ENCODE data around the gene PRKAR2A.
"Not testable (repeated sequence)": the region's sequence is repeated elsewhere in the genome, so short reads cannot be mapped to it uniquely, and the experiment has no call there.

Gene PRKAR2A

DNA sequence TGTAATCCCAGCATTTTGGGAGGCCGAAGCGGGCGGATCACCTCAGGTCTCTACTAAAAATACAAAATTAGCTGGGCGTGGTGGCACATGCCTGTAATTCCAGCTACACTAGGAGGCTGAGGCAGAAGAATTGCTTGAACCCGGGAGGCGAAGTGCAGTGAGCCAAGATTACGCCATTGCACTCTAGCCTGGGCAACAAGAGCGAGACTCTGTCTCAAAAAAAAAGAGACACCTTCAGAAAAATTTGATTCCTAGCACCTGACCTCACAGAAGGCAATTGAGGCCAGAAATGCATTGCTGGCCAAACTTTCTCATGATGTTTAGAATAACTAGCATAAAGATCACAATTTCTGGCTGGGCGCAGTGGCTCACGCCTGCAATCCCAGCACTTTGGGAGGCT is 106.4 kb downstream of the PRKAR2A start:
- not testable (repeated sequence) for ATAC-seq

DNA sequence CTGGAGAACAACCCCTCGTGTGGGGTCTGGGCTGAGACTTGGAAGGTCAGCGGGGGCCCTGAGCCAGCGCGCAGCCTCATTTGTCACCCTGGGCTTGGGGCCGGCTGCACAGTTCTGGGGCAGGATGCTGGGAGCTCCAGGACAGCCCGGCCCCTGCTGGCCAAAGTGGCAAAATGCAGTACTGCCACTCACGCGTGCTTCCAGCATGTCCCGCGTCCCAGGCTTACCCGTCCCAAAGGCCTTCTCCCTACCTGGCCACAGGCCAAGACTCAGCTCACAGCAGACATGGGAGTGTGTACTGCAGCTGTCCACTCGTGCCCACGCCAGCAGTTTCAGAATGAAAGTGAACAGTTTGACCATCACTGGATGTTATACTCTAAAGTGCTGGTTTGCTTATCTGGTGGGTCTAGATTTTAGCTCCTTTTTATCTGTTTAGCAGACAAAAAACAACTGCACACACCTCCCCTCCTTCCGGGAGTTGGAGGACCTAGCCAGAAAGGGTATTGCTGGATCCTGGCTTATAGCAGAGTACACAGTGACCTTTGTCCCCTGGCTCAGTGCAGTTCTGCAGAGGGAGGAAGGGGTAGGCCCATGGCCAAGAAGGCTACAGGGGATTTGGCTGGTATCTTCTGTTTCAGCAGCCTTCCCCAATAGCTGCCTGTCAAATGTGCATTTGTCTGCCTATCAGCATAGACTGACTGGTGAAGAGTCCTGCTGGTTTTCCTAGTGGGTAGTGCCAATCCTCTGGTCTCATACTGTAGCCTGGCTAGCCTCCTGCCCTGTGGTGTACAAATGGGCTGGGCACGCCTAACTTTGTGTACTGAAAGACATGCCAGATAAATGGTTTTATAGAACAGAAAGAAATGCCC is 107.5 kb downstream of the PRKAR2A start:
- TF ChIP-seq CSDC2 (CRISPR knock-in tag; IDR thresholded peaks at IDR 0.05), result no peak
- TF ChIP-seq TCF4 (CRISPR knock-in tag; IDR thresholded peaks at IDR 0.05; ENCODE audit: borderline replicate concordance), result no peak
- TF ChIP-seq, protein P1, sequence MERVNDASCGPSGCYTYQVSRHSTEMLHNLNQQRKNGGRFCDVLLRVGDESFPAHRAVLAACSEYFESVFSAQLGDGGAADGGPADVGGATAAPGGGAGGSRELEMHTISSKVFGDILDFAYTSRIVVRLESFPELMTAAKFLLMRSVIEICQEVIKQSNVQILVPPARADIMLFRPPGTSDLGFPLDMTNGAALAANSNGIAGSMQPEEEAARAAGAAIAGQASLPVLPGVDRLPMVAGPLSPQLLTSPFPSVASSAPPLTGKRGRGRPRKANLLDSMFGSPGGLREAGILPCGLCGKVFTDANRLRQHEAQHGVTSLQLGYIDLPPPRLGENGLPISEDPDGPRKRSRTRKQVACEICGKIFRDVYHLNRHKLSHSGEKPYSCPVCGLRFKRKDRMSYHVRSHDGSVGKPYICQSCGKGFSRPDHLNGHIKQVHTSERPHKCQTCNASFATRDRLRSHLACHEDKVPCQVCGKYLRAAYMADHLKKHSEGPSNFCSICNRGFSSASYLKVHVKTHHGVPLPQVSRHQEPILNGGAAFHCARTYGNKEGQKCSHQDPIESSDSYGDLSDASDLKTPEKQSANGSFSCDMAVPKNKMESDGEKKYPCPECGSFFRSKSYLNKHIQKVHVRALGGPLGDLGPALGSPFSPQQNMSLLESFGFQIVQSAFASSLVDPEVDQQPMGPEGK (CRISPR knock-in tag; IDR thresholded peaks at IDR 0.05; ENCODE audit: borderline replicate concordance), result no peak
- TF ChIP-seq PPARA (CRISPR knock-in tag; IDR thresholded peaks at IDR 0.05; ENCODE audit: borderline replicate concordance), result no peak
- no peak for TF ChIP-seq BACH2 (CRISPR knock-in tag; IDR thresholded peaks at IDR 0.05; ENCODE audit: borderline replicate concordance)
- no peak for TF ChIP-seq ARNTL (CRISPR knock-in tag; IDR thresholded peaks at IDR 0.05; ENCODE audit: borderline replicate concordance, low read depth)
- TF ChIP-seq, protein P2, sequence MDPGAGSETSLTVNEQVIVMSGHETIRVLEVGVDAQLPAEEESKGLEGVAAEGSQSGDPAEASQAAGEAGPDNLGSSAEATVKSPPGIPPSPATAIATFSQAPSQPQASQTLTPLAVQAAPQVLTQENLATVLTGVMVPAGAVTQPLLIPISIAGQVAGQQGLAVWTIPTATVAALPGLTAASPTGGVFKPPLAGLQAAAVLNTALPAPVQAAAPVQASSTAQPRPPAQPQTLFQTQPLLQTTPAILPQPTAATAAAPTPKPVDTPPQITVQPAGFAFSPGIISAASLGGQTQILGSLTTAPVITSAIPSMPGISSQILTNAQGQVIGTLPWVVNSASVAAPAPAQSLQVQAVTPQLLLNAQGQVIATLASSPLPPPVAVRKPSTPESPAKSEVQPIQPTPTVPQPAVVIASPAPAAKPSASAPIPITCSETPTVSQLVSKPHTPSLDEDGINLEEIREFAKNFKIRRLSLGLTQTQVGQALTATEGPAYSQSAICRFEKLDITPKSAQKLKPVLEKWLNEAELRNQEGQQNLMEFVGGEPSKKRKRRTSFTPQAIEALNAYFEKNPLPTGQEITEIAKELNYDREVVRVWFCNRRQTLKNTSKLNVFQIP (CRISPR knock-in tag; IDR thresholded peaks at IDR 0.05; ENCODE audit: borderline replicate concordance, low read depth), result no peak
- TF ChIP-seq ZNF70 (CRISPR knock-in tag; IDR thresholded peaks at IDR 0.05), result no peak
- no peak for TF ChIP-seq ESRRG (CRISPR knock-in tag; IDR thresholded peaks at IDR 0.05)
- ATAC-seq, result peak; percentile 99

DNA sequence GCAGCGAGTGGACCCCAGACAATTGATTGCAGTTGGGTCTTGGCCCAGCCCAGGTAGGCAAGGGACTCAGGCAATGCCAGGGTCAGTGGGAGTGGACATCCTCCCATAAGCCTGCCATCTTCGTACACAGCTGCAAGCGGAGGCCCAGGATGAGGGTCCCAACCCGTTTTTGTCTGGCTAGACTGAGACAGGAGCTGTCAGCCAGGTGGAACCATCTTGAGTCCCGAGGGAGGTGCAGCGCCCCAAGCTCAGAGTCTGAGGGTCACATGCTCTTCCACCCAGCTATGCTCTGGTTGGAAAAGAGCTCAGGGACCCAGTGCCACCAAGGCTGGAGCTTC is 108.1 kb downstream of the PRKAR2A start:
- no peak for TF ChIP-seq ZC3H10 (CRISPR knock-in tag; IDR thresholded peaks at IDR 0.05)
- ATAC-seq, result peak; percentile 43; the same call in 2 of the 3 replicates

DNA sequence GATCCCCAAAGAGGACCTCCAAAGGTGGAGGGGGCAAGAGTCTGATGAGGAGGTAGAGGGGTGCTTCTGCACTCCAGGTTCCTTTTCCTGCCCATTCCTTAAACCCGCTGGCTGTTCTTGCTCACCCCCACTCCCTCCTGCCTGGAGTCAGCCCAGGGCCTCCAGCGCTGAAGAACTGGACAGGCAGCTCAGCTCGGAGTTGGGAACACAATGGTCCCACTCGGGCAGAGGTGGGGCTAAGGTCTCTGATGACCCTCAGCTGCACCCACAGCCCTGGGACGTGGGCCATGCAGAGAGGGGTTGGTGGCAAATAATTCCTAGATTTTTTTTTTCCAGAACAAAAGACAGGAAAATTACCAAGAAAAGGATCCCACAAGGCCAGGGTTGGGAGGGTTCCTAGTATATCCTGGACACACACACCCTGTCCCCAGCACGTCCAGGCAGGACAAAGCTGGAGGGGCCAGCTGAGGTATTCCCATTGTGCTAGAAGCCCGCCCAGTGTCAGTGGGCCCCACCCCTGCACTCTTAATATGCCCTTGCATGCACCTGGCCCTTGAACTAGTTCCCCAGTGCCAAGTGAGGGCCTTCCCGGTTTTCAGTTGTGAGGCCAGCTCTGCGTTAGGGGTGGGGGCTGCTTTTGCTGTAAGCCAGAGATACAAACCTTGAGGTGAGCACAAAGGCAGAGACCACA is 108.6 kb downstream of the PRKAR2A start:
- TF ChIP-seq, protein P3, sequence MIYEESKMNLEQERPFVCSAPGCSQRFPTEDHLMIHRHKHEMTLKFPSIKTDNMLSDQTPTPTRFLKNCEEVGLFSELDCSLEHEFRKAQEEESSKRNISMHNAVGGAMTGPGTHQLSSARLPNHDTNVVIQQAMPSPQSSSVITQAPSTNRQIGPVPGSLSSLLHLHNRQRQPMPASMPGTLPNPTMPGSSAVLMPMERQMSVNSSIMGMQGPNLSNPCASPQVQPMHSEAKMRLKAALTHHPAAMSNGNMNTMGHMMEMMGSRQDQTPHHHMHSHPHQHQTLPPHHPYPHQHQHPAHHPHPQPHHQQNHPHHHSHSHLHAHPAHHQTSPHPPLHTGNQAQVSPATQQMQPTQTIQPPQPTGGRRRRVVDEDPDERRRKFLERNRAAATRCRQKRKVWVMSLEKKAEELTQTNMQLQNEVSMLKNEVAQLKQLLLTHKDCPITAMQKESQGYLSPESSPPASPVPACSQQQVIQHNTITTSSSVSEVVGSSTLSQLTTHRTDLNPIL (CRISPR knock-in tag; IDR thresholded peaks at IDR 0.05; ENCODE audit: low read depth), result no peak
- ATAC-seq, result no peak

DNA sequence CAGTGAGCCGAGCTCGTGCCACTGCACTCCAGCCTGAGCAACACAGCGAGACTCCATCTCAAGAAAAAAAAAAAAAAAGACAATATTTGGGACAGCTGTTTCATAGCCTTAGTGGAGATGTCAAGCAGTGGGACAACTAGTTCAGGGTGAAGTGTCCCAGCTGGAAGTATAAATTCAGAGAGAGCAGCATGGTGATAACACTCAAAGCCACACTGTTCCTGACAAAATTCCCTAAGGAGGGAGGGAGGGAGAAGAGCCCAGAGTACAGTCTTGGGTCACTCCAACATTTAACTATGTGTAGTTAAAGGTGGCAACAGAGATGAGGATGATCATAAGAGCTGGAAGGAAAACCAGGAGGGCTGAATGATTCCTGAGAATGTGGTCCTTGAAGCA is 109.5 kb downstream of the PRKAR2A start:
- ATAC-seq, result no peak
- no peak for TF ChIP-seq ZFP30 (CRISPR knock-in tag; IDR thresholded peaks at IDR 0.05)
- TF ChIP-seq ZFP3 (CRISPR knock-in tag; IDR thresholded peaks at IDR 0.05), result no peak
- TF ChIP-seq, protein P1 (CRISPR knock-in tag; IDR thresholded peaks at IDR 0.05; ENCODE audit: borderline replicate concordance), result no peak
- no peak for TF ChIP-seq SNAI2 (CRISPR knock-in tag; IDR thresholded peaks at IDR 0.05)
- TF ChIP-seq, protein P4, sequence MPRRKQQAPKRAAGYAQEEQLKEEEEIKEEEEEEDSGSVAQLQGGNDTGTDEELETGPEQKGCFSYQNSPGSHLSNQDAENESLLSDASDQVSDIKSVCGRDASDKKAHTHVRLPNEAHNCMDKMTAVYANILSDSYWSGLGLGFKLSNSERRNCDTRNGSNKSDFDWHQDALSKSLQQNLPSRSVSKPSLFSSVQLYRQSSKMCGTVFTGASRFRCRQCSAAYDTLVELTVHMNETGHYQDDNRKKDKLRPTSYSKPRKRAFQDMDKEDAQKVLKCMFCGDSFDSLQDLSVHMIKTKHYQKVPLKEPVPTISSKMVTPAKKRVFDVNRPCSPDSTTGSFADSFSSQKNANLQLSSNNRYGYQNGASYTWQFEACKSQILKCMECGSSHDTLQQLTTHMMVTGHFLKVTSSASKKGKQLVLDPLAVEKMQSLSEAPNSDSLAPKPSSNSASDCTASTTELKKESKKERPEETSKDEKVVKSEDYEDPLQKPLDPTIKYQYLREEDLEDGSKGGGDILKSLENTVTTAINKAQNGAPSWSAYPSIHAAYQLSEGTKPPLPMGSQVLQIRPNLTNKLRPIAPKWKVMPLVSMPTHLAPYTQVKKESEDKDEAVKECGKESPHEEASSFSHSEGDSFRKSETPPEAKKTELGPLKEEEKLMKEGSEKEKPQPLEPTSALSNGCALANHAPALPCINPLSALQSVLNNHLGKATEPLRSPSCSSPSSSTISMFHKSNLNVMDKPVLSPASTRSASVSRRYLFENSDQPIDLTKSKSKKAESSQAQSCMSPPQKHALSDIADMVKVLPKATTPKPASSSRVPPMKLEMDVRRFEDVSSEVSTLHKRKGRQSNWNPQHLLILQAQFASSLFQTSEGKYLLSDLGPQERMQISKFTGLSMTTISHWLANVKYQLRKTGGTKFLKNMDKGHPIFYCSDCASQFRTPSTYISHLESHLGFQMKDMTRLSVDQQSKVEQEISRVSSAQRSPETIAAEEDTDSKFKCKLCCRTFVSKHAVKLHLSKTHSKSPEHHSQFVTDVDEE (CRISPR knock-in tag; IDR thresholded peaks at IDR 0.05), result no peak
- no peak for TF ChIP-seq ZNF8 (CRISPR knock-in tag; IDR thresholded peaks at IDR 0.05)
- TF ChIP-seq ISL1 (CRISPR knock-in tag; IDR thresholded peaks at IDR 0.05), result no peak
- no peak for TF ChIP-seq ZNF70 (CRISPR knock-in tag; IDR thresholded peaks at IDR 0.05)
- TF ChIP-seq ZNF565 (CRISPR knock-in tag; conservative IDR thresholded peaks at IDR 0.05; ENCODE audit: low read depth), result no peak
- no peak for TF ChIP-seq RARB (CRISPR knock-in tag; IDR thresholded peaks at IDR 0.05)
- TF ChIP-seq PPARA (CRISPR knock-in tag; IDR thresholded peaks at IDR 0.05; ENCODE audit: borderline replicate concordance), result no peak
- TF ChIP-seq, protein P3 (CRISPR knock-in tag; IDR thresholded peaks at IDR 0.05; ENCODE audit: low read depth), result no peak
- TF ChIP-seq ZC3H10 (CRISPR knock-in tag; IDR thresholded peaks at IDR 0.05), result no peak
- TF ChIP-seq GLIS3 (CRISPR knock-in tag; IDR thresholded peaks at IDR 0.05), result no peak
- TF ChIP-seq OSR1 (CRISPR knock-in tag; IDR thresholded peaks at IDR 0.05), result no peak
- no peak for TF ChIP-seq ESRRG (CRISPR knock-in tag; IDR thresholded peaks at IDR 0.05)
- no peak for TF ChIP-seq BACH2 (CRISPR knock-in tag; IDR thresholded peaks at IDR 0.05; ENCODE audit: borderline replicate concordance)
- no peak for TF ChIP-seq ARNTL (CRISPR knock-in tag; IDR thresholded peaks at IDR 0.05; ENCODE audit: borderline replicate concordance, low read depth)

Data from SK-N-SH treated with all-trans-retinoic acid at 6 μM for 48 hours (cell line).